CD14-positive monocyte (primary cell): ENCODE data around the gene COL12A1. TPM values are rescaled to one million over a fixed set of nuclear protein-coding genes. Genes with fewer than 3 reads are reported as not detected.

Experiments
- DNase-seq, 3 donors: peaks; one replicate each; pipeline ENCODE4 v3.0.0-alpha.2; 2011 to 2022
- H2AFZ ChIP-seq: 2 replicates; pipeline ENCODE4 v1.6.0; 2012; ENCODE audit warnings: mild to moderate bottlenecking, low read depth, low read length, inconsistent platforms; ENCODE audit not compliant: insufficient read depth, poor library complexity, severe bottlenecking
- H3K27ac ChIP-seq, 2 donors: 1 replicate in 1 of 2; 2 replicates in 1 of 2; pipeline ENCODE4 v1.5.1; 2012 to 2013; ENCODE audit warnings: low read length in 2 of 2, control low read depth in 1 of 2, inconsistent platforms in 1 of 2, low read depth in 1 of 2, mild to moderate bottlenecking in 1 of 2
- H3K27me3 ChIP-seq, 2 donors: one replicate each; pipeline versions ENCODE4 v1.6.0 to v1.6.1; 2011 to 2013; ENCODE audit warnings: low read length in 2 of 2; ENCODE audit not compliant: control insufficient read depth in 2 of 2, insufficient read depth in 2 of 2
- H3K36me3 ChIP-seq, 2 donors: replicated peaks in 1 of 2; 1 replicate in 1 of 2; 2 replicates in 1 of 2; pipeline versions ENCODE4 v1.5.1 to v1.6.1; 2012 to 2013; ENCODE audit warnings: low read length in 2 of 2, control low read depth in 1 of 2, inconsistent platforms in 1 of 2, mild to moderate bottlenecking in 1 of 2; ENCODE audit not compliant: insufficient read depth in 2 of 2, control insufficient read depth in 1 of 2
- H3K4me1 ChIP-seq, 2 donors: 1 replicate in 1 of 2; 2 replicates in 1 of 2; pipeline versions ENCODE4 v1.5.1 to v1.6.1; 2012 to 2013; ENCODE audit warnings: low read length in 2 of 2, control low read depth in 1 of 2, inconsistent platforms in 1 of 2, mild to moderate bottlenecking in 1 of 2, moderate library complexity in 1 of 2; ENCODE audit not compliant: insufficient read depth in 2 of 2, control insufficient read depth in 1 of 2
- H3K4me2 ChIP-seq: replicated peaks from 2 replicates; pipeline ENCODE3; 2012; ENCODE audit warnings: low read length, moderate library complexity, mild to moderate bottlenecking; ENCODE audit not compliant: poor library complexity, severe bottlenecking; ENCODE audit errors: extremely low read depth
- H3K4me3 ChIP-seq, 3 experiments: fragments of 200-600 bp in 1 of 3; sonication (generic) in 1 of 3; replicated peaks in 1 of 3; 1 replicate in 2 of 3; 2 replicates in 1 of 3; pipeline ENCODE4 v1.5.1; 2011 to 2013; ENCODE audit warnings: low read length in 3 of 3, mild to moderate bottlenecking in 3 of 3, control low read depth in 2 of 3, low read depth in 2 of 3, inconsistent platforms in 1 of 3, moderate library complexity in 1 of 3
- H3K79me2 ChIP-seq: 2 replicates; pipeline ENCODE4 v1.6.0; 2012; ENCODE audit warnings: mild to moderate bottlenecking, control low read depth, inconsistent platforms, low read length, moderate library complexity; ENCODE audit not compliant: insufficient read depth
- H3K9ac ChIP-seq: 2 replicates; pipeline ENCODE4 v1.6.0; 2017; ENCODE audit warnings: low read length, mild to moderate bottlenecking; ENCODE audit not compliant: insufficient read depth, poor library complexity, severe bottlenecking
- H3K9me3 ChIP-seq, 2 donors: replicated peaks in 1 of 2; 1 replicate in 1 of 2; 2 replicates in 1 of 2; pipeline versions ENCODE4 v1.5.1 to v1.6.1; 2012 to 2013; ENCODE audit warnings: low read length in 2 of 2, control low read depth in 1 of 2; ENCODE audit not compliant: control insufficient read depth in 1 of 2, insufficient read depth in 1 of 2
- H4K20me1 ChIP-seq: 2 replicates; pipeline ENCODE4 v1.6.0; 2012; ENCODE audit warnings: mild to moderate bottlenecking, low read length, control low read depth, moderate library complexity; ENCODE audit not compliant: insufficient read depth
- H3K27ac Mint-ChIP-seq, 7 donors: one replicate each; pipeline ENCODE4 v1.8.0; 2020; ENCODE audit warnings: mild to moderate bottlenecking in 7 of 7, mixed read lengths in 7 of 7, moderate library complexity in 6 of 7, inconsistent platforms in 2 of 7
- H3K27me3 Mint-ChIP-seq, 3 donors: one replicate each; pipeline ENCODE4 v1.8.0; 2021 to 2022; ENCODE audit warnings: low read depth in 3 of 3, mild to moderate bottlenecking in 3 of 3, mixed read lengths in 3 of 3, moderate library complexity in 3 of 3, inconsistent platforms in 1 of 3
- H3K36me3 Mint-ChIP-seq, 2 donors: one replicate each; pipeline ENCODE4 v1.8.0; 2020; ENCODE audit warnings: mixed read lengths in 2 of 2, inconsistent platforms in 1 of 2, mild to moderate bottlenecking in 1 of 2
- H3K4me1 Mint-ChIP-seq: one replicate; pipeline ENCODE4 v1.8.0; 2020; ENCODE audit warnings: mild to moderate bottlenecking, mixed read lengths
- H3K4me3 Mint-ChIP-seq, 2 donors: one replicate each; pipeline ENCODE4 v1.8.0; 2020; ENCODE audit warnings: mild to moderate bottlenecking in 2 of 2, mixed read lengths in 2 of 2, moderate library complexity in 1 of 2
- H3K9me3 Mint-ChIP-seq, 7 donors: one replicate each; pipeline ENCODE4 v1.8.0; 2020 to 2022; ENCODE audit warnings: mixed read lengths in 7 of 7, mild to moderate bottlenecking in 6 of 7, moderate library complexity in 6 of 7, inconsistent platforms in 2 of 7
- CTCF ChIP-seq: fragments of 200-600 bp; IDR thresholded peaks from one replicate; pipeline ENCODE4 v1.8.0; 2022; ENCODE audit warnings: antibody characterized with exemption, mild to moderate bottlenecking
- WGBS: methylation state at CpG from one replicate; pipeline ENCODE4 v1.1.5; 2013; ENCODE audit warnings: missing lambda C conversion rate; ENCODE audit not compliant: insufficient coverage; 5-methylcytosine and 5-hydroxymethylcytosine counted together
- intact Hi-C, 2 donors: fragments of 100-400 bp; cut with micrococcal nuclease; formaldehyde crosslinking; loops; one replicate each; pipeline versions ENCODE4 v1.15.0 to v1.15.1; 2023
- polyA plus RNA-seq, 3 donors: library from polyadenylated mRNA; depleted of rRNA in 1 of 3; unstranded in 2 of 3; stranded (reverse) in 1 of 3; fragments of 300-500 nt in 2 of 3; fragments of >200 nt in 1 of 3; fragmentation: Illumina TruSeq in 2 of 3; gene quantifications; 1 replicate in 2 of 3; 2 replicates in 1 of 3; pipeline ENCODE4 v1.2.3, GENCODE V29; 2012 to 2021

COL12A1 gene
- polyA plus RNA-seq, 3 donors: not detected

- intact Hi-C loops: no loop called here
Measured at GRCh38 chr6:75236630-75237029, 30.8 kb upstream of the COL12A1 start.

GRCh38 chr6:75235271-75235670 lies 29.4 kb upstream of the COL12A1 start:
- Histone ChIP-seq H3K36me3 (peaks cover 29 to 43% of the 10 kb centered on the region in 2 donors), H3K27ac (no peak overlapping the region)
- peaks cover 0 to 3% (median 0%) of the 10 kb centered on the region in 3 donors for H3K27me3 Mint-ChIP-seq

More at GRCh38 chr6:75236630-75237029, 30.8 kb upstream of the COL12A1 start:
- 100% methylated on average over 1 of the region's 4 CpGs for WGBS
- H3K9ac ChIP-seq: no peak overlapping the region
- no peak for TF ChIP-seq CTCF
- H3K4me1 Mint-ChIP-seq: peaks cover 3% of the 10 kb centered on the region
- H4K20me1 ChIP-seq: peaks cover 18% of the 10 kb centered on the region
- no peak overlapping the region for H3K4me2 ChIP-seq
- peaks cover 11% of the 10 kb centered on the region for H3K79me2 ChIP-seq
- no peak overlapping the region for H2AFZ ChIP-seq
- H3K27ac Mint-ChIP-seq: no peak overlapping the region
- H3K36me3 Mint-ChIP-seq: peaks cover 39 to 44% of the 10 kb centered on the region in 2 donors
- no peak overlapping the region for H3K27ac ChIP-seq
- peaks cover 0 to 2% (median 0%) of the 10 kb centered on the region in 3 donors for H3K27me3 Mint-ChIP-seq
- no peak overlapping the region for H3K4me3 Mint-ChIP-seq
- no peak for DNase-seq
- H3K9me3 Mint-ChIP-seq: no peaks in the 10 kb centered on the region
- H3K36me3 ChIP-seq: peaks cover 36 to 56% of the 10 kb centered on the region in 2 donors
- H3K4me3 ChIP-seq: no peak overlapping the region
- no peaks in the 10 kb centered on the region for H3K27me3 ChIP-seq
- no peaks in the 10 kb centered on the region for H3K9me3 ChIP-seq
- H3K4me1 ChIP-seq: no peaks in the 10 kb centered on the region

More at GRCh38 chr6:75235271-75235670, 29.4 kb upstream of the COL12A1 start:
- H4K20me1 ChIP-seq: peaks cover 13% of the 10 kb centered on the region
- Mint-ChIP-seq H3K27ac (no peak overlapping the region), H3K9me3 (no peaks in the 10 kb centered on the region), H3K36me3 (peaks cover 30 to 36% of the 10 kb centered on the region in 2 donors), H3K4me3 (no peak overlapping the region), H3K4me1 (peaks cover 4% of the 10 kb centered on the region)
- H2AFZ ChIP-seq: no peak overlapping the region
- H3K79me2 ChIP-seq: no peaks in the 10 kb centered on the region
- no peaks in the 10 kb centered on the region for H3K9me3 ChIP-seq
- H3K27me3 ChIP-seq: no peaks in the 10 kb centered on the region
- H3K4me2 ChIP-seq: no peak overlapping the region
- H3K4me1 ChIP-seq: no peaks in the 10 kb centered on the region
- 100% methylated on average over 1 of the region's 2 CpGs for WGBS
- no peak for DNase-seq
- no peak overlapping the region for H3K4me3 ChIP-seq
- no peak for TF ChIP-seq CTCF
- H3K9ac ChIP-seq: no peak overlapping the region
- intact Hi-C loops: no loop called here
